GM23338 (cell line): ENCODE results near the gene MBNL1. TPM values are rescaled to one million over a fixed set of nuclear protein-coding genes. Genes with fewer than 3 reads are reported as not detected.
A peak's percentile ranks its signal among the peaks of the same experiment; 100 is the strongest.

Source experiments
- ATAC-seq: fragments of 200-7000 bp; cut with Tn5 transposase; 3 replicates; pipeline ENCODE4 v1.9.1; 2020
- DNase-seq: peaks from one replicate; pipeline ENCODE4 v3.0.0-alpha.2; 2015; ENCODE audit warnings: low spot score
- H2AFZ ChIP-seq: fragments of 200-600 bp; sonication (generic); 2 replicates; pipeline ENCODE4 v1.8.0; 2016; ENCODE audit warnings: antibody characterized with exemption, mild to moderate bottlenecking, moderate library complexity
- H3F3A ChIP-seq: fragments of 200-600 bp; sonication (generic); replicated peaks from 2 replicates; pipeline ENCODE4 v1.8.0; 2017; ENCODE audit warnings: antibody characterized with exemption, mixed run types, low read depth
- H3K27ac ChIP-seq: fragments of 200-600 bp; sonication (generic); 2 replicates; pipeline ENCODE4 v1.6.1; 2016; ENCODE audit warnings: low read depth
- H3K27me3 ChIP-seq: fragments of 200-600 bp; sonication (generic); 2 replicates; pipeline ENCODE4 v1.8.0; 2016; ENCODE audit warnings: mild to moderate bottlenecking, mixed run types, moderate library complexity; ENCODE audit not compliant: insufficient read depth
- H3K36me3 ChIP-seq: fragments of 200-600 bp; sonication (generic); 2 replicates; pipeline ENCODE4 v1.8.0; 2016; ENCODE audit warnings: mild to moderate bottlenecking; ENCODE audit not compliant: insufficient read depth
- H3K4me1 ChIP-seq: fragments of 200-600 bp; sonication (generic); 2 replicates; pipeline ENCODE4 v1.8.0; 2016; ENCODE audit warnings: mild to moderate bottlenecking, moderate library complexity; ENCODE audit not compliant: insufficient read depth
- H3K4me2 ChIP-seq: fragments of 200-600 bp; sonication (generic); 2 replicates; pipeline ENCODE4 v1.7.1; 2017; ENCODE audit warnings: mixed run types
- H3K4me3 ChIP-seq: fragments of 200-600 bp; sonication (generic); 2 replicates; pipeline ENCODE4 v1.6.1; 2016; ENCODE audit warnings: mixed run types
- H3K79me2 ChIP-seq: fragments of 200-600 bp; sonication (generic); replicated peaks from 2 replicates; pipeline ENCODE4 v1.8.0; 2017; ENCODE audit warnings: mild to moderate bottlenecking; ENCODE audit not compliant: insufficient read depth
- H3K9me2 ChIP-seq: fragments of 200-600 bp; sonication (generic); 2 replicates; pipeline ENCODE4 v1.8.0; 2017; ENCODE audit not compliant: insufficient read depth
- H4K20me1 ChIP-seq: fragments of 200-600 bp; sonication (generic); replicated peaks from 2 replicates; pipeline ENCODE4 v1.8.0; 2017; ENCODE audit warnings: mild to moderate bottlenecking; ENCODE audit not compliant: insufficient read depth
- H3K27ac Mint-ChIP-seq: 2 replicates; pipeline ENCODE4 v1.8.0; 2020; ENCODE audit warnings: inconsistent platforms, mild to moderate bottlenecking, moderate library complexity, mixed read lengths
- H3K27me3 Mint-ChIP-seq: 3 replicates; pipeline ENCODE4 v1.8.0; 2022; ENCODE audit warnings: low read depth, mild to moderate bottlenecking, moderate library complexity, mixed read lengths, inconsistent platforms; ENCODE audit not compliant: insufficient read depth, poor library complexity
- H3K36me3 Mint-ChIP-seq: 3 replicates; pipeline ENCODE4 v1.8.0; 2021; ENCODE audit warnings: low read depth, mild to moderate bottlenecking, inconsistent platforms, moderate library complexity, mixed read lengths
- H3K4me1 Mint-ChIP-seq: 3 replicates; pipeline ENCODE4 v1.8.0; 2020; ENCODE audit warnings: mild to moderate bottlenecking, inconsistent platforms, mixed read lengths
- H3K4me3 Mint-ChIP-seq: 3 replicates; pipeline ENCODE4 v1.8.0; 2021; ENCODE audit warnings: moderate library complexity, mild to moderate bottlenecking, inconsistent platforms, mixed read lengths
- H3K9me3 Mint-ChIP-seq: 3 replicates; pipeline ENCODE4 v1.8.0; 2020; ENCODE audit warnings: moderate library complexity, mild to moderate bottlenecking, inconsistent platforms, mixed read lengths
- NANOG ChIP-seq: IDR thresholded peaks from 2 replicates; pipeline ENCODE4 v1.6.1; 2016; ENCODE audit warnings: antibody characterized with exemption, borderline replicate concordance
- POLR2AphosphoS5 ChIP-seq: IDR thresholded peaks from 2 replicates; pipeline ENCODE4 v1.6.1; 2016; ENCODE audit warnings: antibody characterized with exemption, low read depth
- STAT1 ChIP-seq: IDR thresholded peaks from one replicate; pipeline ENCODE4 v1.6.1; 2016; ENCODE audit warnings: antibody characterized with exemption; ENCODE audit not compliant: unreplicated experiment
- ZNF114 ChIP-seq: fragments of 250-450 bp; sonication (Bioruptor Pico); IDR thresholded peaks from 2 replicates; pipeline ENCODE4 v1.5.0; 2020; ENCODE audit warnings: mild to moderate bottlenecking, moderate library complexity
- ZNF462 ChIP-seq: fragments of 250-450 bp; sonication (Bioruptor Pico); IDR thresholded peaks from 2 replicates; pipeline ENCODE4 v1.5.0; 2020; ENCODE audit warnings: mild to moderate bottlenecking, moderate library complexity
- polyA plus RNA-seq: library from polyadenylated mRNA; unstranded; fragments of >200 nt; fragmentation: Nextera tagmentation; extraction: Ambion mirVana; gene quantifications from 2 replicates; pipeline ENCODE4 v1.2.1, GENCODE V29; 2016
- total RNA-seq: library from RNA; depleted of rRNA; stranded (reverse); fragments of >200 nt; shearing (Covaris generic); gene quantifications from 2 replicates; pipeline ENCODE4 v1.2.3, GENCODE V29; 2014
- TF ChIP-seq, protein P1 (sequence below): IDR thresholded peaks from one replicate; pipeline ENCODE4 v1.6.1; 2018; ENCODE audit warnings: antibody characterized with exemption; ENCODE audit not compliant: unreplicated experiment

The MBNL1 gene
- total and polyA plus RNA-seq, 2 experiments from 2014 or later = 9.4 to 23.2 TPM

DNA sequence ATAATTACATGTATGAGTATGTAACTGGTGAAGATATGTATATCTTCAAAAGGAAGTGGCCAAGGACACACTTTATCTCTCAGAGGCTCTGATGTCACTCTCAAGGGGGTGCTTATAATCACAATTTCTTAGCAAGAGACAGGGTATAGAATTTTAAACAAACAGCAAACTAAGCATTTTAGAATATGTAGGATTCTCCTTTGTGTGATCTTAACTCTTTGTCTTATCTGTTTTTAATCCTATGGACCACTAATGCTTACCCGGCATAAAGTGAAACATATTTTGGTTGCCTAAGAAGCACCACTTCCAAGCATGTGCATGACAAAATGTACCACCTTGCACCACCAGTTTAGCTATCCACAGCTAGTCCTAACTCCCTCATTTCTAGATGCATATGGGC is 8.2 kb upstream of the MBNL1 start (continued):
- TF ChIP-seq ZNF462 (no peak), ZNF114 (no peak)
- TF ChIP-seq, protein P1, sequence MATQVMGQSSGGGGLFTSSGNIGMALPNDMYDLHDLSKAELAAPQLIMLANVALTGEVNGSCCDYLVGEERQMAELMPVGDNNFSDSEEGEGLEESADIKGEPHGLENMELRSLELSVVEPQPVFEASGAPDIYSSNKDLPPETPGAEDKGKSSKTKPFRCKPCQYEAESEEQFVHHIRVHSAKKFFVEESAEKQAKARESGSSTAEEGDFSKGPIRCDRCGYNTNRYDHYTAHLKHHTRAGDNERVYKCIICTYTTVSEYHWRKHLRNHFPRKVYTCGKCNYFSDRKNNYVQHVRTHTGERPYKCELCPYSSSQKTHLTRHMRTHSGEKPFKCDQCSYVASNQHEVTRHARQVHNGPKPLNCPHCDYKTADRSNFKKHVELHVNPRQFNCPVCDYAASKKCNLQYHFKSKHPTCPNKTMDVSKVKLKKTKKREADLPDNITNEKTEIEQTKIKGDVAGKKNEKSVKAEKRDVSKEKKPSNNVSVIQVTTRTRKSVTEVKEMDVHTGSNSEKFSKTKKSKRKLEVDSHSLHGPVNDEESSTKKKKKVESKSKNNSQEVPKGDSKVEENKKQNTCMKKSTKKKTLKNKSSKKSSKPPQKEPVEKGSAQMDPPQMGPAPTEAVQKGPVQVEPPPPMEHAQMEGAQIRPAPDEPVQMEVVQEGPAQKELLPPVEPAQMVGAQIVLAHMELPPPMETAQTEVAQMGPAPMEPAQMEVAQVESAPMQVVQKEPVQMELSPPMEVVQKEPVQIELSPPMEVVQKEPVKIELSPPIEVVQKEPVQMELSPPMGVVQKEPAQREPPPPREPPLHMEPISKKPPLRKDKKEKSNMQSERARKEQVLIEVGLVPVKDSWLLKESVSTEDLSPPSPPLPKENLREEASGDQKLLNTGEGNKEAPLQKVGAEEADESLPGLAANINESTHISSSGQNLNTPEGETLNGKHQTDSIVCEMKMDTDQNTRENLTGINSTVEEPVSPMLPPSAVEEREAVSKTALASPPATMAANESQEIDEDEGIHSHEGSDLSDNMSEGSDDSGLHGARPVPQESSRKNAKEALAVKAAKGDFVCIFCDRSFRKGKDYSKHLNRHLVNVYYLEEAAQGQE = no peak

GRCh38 chr3:152261329-152261728 is 7.4 kb upstream of the MBNL1 start:
- H3K4me3 Mint-ChIP-seq = no peak overlapping the region
- ATAC-seq = no peak; the same call in 2 of the 3 replicates
- Histone ChIP-seq H2AFZ (peak overlapping the region; percentile 21; the same call in 1 of the 2 replicates), H3K36me3 (no peaks in the 10 kb centered on the region), H3K27ac (no peak overlapping the region), H3K27me3 (no peaks in the 10 kb centered on the region), H3K79me2 (no peaks in the 10 kb centered on the region), H3K4me3 (no peak overlapping the region), H4K20me1 (no peaks in the 10 kb centered on the region), H3K4me1 (no peaks in the 10 kb centered on the region), H3K9me2 (no peaks in the 10 kb centered on the region), H3K4me2 (no peak overlapping the region), H3F3A (no peaks in the 10 kb centered on the region)
- H3K27ac Mint-ChIP-seq = no peak overlapping the region
- no peaks in the 10 kb centered on the region for H3K36me3 Mint-ChIP-seq
- DNase-seq = no peak
- peaks cover 3% of the 10 kb centered on the region for H3K27me3 Mint-ChIP-seq
- H3K9me3 Mint-ChIP-seq = no peaks in the 10 kb centered on the region
- no peaks in the 10 kb centered on the region for H3K4me1 Mint-ChIP-seq
- TF ChIP-seq NANOG (no peak), STAT1 (no peak), ZNF462 (no peak), POLR2AphosphoS5 (no peak)
